Peyer's patch (tissue), 4 donors: ENCODE data around the gene PDP2.

Experiments used
- CTCF ChIP-seq, 6 experiments: fragments of 450-650 bp in 4 of 6; fragments of 200-600 bp in 2 of 6; sonication (generic) in 1 of 6; IDR thresholded peaks; one replicate each; pipeline ENCODE4 v1.5.1; 2017 to 2019; ENCODE audit warnings: antibody characterized with exemption in 6 of 6, mild to moderate bottlenecking in 3 of 6, moderate library complexity in 1 of 6
- POLR2A ChIP-seq, 2 donors: fragments of 450-650 bp; IDR thresholded peaks; one replicate each; pipeline ENCODE4 v1.5.1; 2017; ENCODE audit warnings: antibody characterized with exemption in 2 of 2, mild to moderate bottlenecking in 2 of 2, moderate library complexity in 2 of 2

- TF ChIP-seq CTCF (IDR thresholded peaks at IDR 0.05) (no peak), POLR2A (IDR thresholded peaks at IDR 0.05) (no peak)
Observed at GRCh38 chr16:66903544-66904427, 23.5 kb downstream of the PDP2 start.
